IPS-18a (cell line): ENCODE data around the gene HMGB3.

Experiments
- H3K27ac ChIP-seq: one replicate; pipeline ENCODE4 v1.5.1; 2013; ENCODE audit warnings: low read length
- H3K27me3 ChIP-seq: one replicate; pipeline ENCODE4 v1.6.1; 2013; ENCODE audit warnings: mild to moderate bottlenecking, low read length; ENCODE audit not compliant: control insufficient read depth, insufficient read depth
- H3K36me3 ChIP-seq: one replicate; pipeline ENCODE4 v1.6.1; 2013; ENCODE audit warnings: low read depth, low read length; ENCODE audit not compliant: control insufficient read depth
- H3K4me1 ChIP-seq: one replicate; pipeline ENCODE4 v1.6.1; 2013; ENCODE audit warnings: low read depth, low read length; ENCODE audit not compliant: control insufficient read depth
- H3K4me3 ChIP-seq: one replicate; pipeline ENCODE4 v1.5.1; 2013; ENCODE audit warnings: low read length
- H3K9ac ChIP-seq: one replicate; pipeline ENCODE4 v1.6.1; 2013; ENCODE audit warnings: mild to moderate bottlenecking, low read length, moderate library complexity
- H3K9me3 ChIP-seq: one replicate; pipeline ENCODE4 v1.6.1; 2013; ENCODE audit warnings: low read depth, low read length; ENCODE audit not compliant: control insufficient read depth

Gene HMGB3

GRCh38 chrX:150982788-150983520, at the start of gene HMGB3:
HMGB3 (plus strand) TSS chrX:150983335; CDS start chrX:150985600, 2,265 bp downstream.
- Histone ChIP-seq H3K4me1 (no peaks in the 10 kb centered on the region), H3K27me3 (peaks cover 7% of the 10 kb centered on the region), H3K27ac (no peak within 1 kb of the TSS), H3K36me3 (peaks cover 20% of the 10 kb centered on the region), H3K9me3 (peaks cover 4% of the 10 kb centered on the region), H3K9ac (peak within 1 kb of the TSS; percentile 73), H3K4me3 (peak within 1 kb of the TSS; percentile 56)

- no peaks in the 10 kb centered on the region for H3K27me3 ChIP-seq
- H3K36me3 ChIP-seq = no peaks in the 10 kb centered on the region
- peaks cover 16% of the 10 kb centered on the region for H3K4me1 ChIP-seq
- no peak overlapping the region for H3K9ac ChIP-seq
- no peak overlapping the region for H3K27ac ChIP-seq
- H3K9me3 ChIP-seq = peaks cover 5% of the 10 kb centered on the region
- H3K4me3 ChIP-seq = no peak overlapping the region
Measured at GRCh38 chrX:150933945-150934350, 49.2 kb upstream of the HMGB3 start.

- Histone ChIP-seq H3K9ac (no peak overlapping the region), H3K4me3 (no peak overlapping the region), H3K27me3 (no peaks in the 10 kb centered on the region), H3K27ac (no peak overlapping the region), H3K9me3 (peaks cover 5% of the 10 kb centered on the region), H3K4me1 (peaks cover 16% of the 10 kb centered on the region), H3K36me3 (no peaks in the 10 kb centered on the region)
Measured at GRCh38 chrX:150934453-150934852, 48.7 kb upstream of the HMGB3 start.

- Histone ChIP-seq H3K9ac (no peak overlapping the region), H3K27me3 (no peaks in the 10 kb centered on the region), H3K27ac (no peak overlapping the region), H3K9me3 (peaks cover 5% of the 10 kb centered on the region), H3K4me1 (peaks cover 16% of the 10 kb centered on the region), H3K36me3 (no peaks in the 10 kb centered on the region), H3K4me3 (no peak overlapping the region)
Measured at GRCh38 chrX:150935467-150935866, 47.7 kb upstream of the HMGB3 start.

- peaks cover 16% of the 10 kb centered on the region for H3K4me1 ChIP-seq
- no peak overlapping the region for H3K9ac ChIP-seq
Measured at GRCh38 chrX:150936556-150936955, 46.6 kb upstream of the HMGB3 start.

GRCh38 chrX:150940844-150941495, 42.2 kb upstream of the HMGB3 start:
- no peak overlapping the region for H3K27ac ChIP-seq

More at GRCh38 chrX:150936556-150936955, 46.6 kb upstream of the HMGB3 start:
- H3K4me3 ChIP-seq = no peak overlapping the region
- no peaks in the 10 kb centered on the region for H3K36me3 ChIP-seq
- no peaks in the 10 kb centered on the region for H3K27me3 ChIP-seq
- no peak overlapping the region for H3K27ac ChIP-seq
- peaks cover 3% of the 10 kb centered on the region for H3K9me3 ChIP-seq

GRCh38 chrX:150941580-150941979, 41.6 kb upstream of the HMGB3 start:
- H3K4me1 ChIP-seq = peaks cover 3% of the 10 kb centered on the region
- no peak overlapping the region for H3K9ac ChIP-seq
- no peak overlapping the region for H3K4me3 ChIP-seq
- H3K27me3 ChIP-seq = no peaks in the 10 kb centered on the region
- no peak overlapping the region for H3K27ac ChIP-seq
- H3K9me3 ChIP-seq = peaks cover 4% of the 10 kb centered on the region
- no peaks in the 10 kb centered on the region for H3K36me3 ChIP-seq

More at GRCh38 chrX:150940844-150941495, 42.2 kb upstream of the HMGB3 start:
- Histone ChIP-seq H3K4me3 (no peak overlapping the region), H3K4me1 (peaks cover 3% of the 10 kb centered on the region), H3K9ac (no peak overlapping the region), H3K27me3 (no peaks in the 10 kb centered on the region), H3K36me3 (no peaks in the 10 kb centered on the region), H3K9me3 (peaks cover 3% of the 10 kb centered on the region)

- H3K9ac ChIP-seq = no peak overlapping the region
- no peaks in the 10 kb centered on the region for H3K27me3 ChIP-seq
- H3K4me1 ChIP-seq = peaks cover 3% of the 10 kb centered on the region
- peaks cover 10% of the 10 kb centered on the region for H3K9me3 ChIP-seq
- H3K27ac ChIP-seq = no peak overlapping the region
- H3K36me3 ChIP-seq = no peaks in the 10 kb centered on the region
- no peak overlapping the region for H3K4me3 ChIP-seq
Measured at GRCh38 chrX:150942942-150943594, 40.1 kb upstream of the HMGB3 start.

- no peak overlapping the region for H3K4me3 ChIP-seq
- H3K36me3 ChIP-seq = no peaks in the 10 kb centered on the region
- no peaks in the 10 kb centered on the region for H3K27me3 ChIP-seq
- peaks cover 3% of the 10 kb centered on the region for H3K4me1 ChIP-seq
- no peak overlapping the region for H3K27ac ChIP-seq
- peaks cover 10% of the 10 kb centered on the region for H3K9me3 ChIP-seq
- H3K9ac ChIP-seq = no peak overlapping the region
Measured at GRCh38 chrX:150944233-150944632, 38.9 kb upstream of the HMGB3 start.

GRCh38 chrX:150954951-150955350, 28.2 kb upstream of the HMGB3 start:
- Histone ChIP-seq H3K4me1 (no peaks in the 10 kb centered on the region), H3K9me3 (peaks cover 11% of the 10 kb centered on the region), H3K27me3 (no peaks in the 10 kb centered on the region), H3K4me3 (no peak overlapping the region), H3K36me3 (no peaks in the 10 kb centered on the region), H3K9ac (no peak overlapping the region), H3K27ac (no peak overlapping the region)

GRCh38 chrX:150955590-150955989, 27.5 kb upstream of the HMGB3 start:
- Histone ChIP-seq H3K36me3 (no peaks in the 10 kb centered on the region), H3K4me1 (no peaks in the 10 kb centered on the region), H3K9ac (no peak overlapping the region), H3K27ac (no peak overlapping the region), H3K4me3 (no peak overlapping the region), H3K9me3 (peaks cover 11% of the 10 kb centered on the region), H3K27me3 (no peaks in the 10 kb centered on the region)
